NCI-H524 treated with DMSO at 0.1 percent for 48 hours (cell line): Measurements from ENCODE around the gene FOSL2.
"Not testable (repeated sequence)": the region's sequence is repeated elsewhere in the genome, so short reads cannot be mapped to it uniquely, and the experiment has no call there.

ENCODE experiments used
- DNase-seq: peaks from one replicate; lab custom pipeline; 2025; lab: John Stamatoyannopoulos, UW

FOSL2 gene

DNA sequence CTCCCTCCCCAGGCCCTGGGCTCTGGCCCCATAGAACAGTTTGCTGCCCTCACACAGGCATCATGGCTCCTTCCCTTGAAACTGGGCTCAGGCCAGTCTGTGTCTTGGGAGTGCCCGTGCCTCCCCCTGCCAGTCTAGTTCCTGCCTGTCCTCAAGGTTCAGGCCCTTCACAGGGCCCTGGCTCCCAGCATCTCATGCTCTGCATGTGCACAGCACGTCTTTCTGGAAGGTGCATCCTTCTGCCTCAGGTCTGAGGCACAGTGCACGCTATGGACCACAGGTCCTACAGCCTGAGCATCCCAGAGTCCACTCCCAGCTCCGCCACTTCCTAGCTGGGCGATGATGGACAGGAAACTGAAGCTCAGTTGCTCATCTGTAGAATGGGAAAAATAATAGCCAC is 35.6 kb upstream of the FOSL2 start:
- no peak for DNase-seq

DNA sequence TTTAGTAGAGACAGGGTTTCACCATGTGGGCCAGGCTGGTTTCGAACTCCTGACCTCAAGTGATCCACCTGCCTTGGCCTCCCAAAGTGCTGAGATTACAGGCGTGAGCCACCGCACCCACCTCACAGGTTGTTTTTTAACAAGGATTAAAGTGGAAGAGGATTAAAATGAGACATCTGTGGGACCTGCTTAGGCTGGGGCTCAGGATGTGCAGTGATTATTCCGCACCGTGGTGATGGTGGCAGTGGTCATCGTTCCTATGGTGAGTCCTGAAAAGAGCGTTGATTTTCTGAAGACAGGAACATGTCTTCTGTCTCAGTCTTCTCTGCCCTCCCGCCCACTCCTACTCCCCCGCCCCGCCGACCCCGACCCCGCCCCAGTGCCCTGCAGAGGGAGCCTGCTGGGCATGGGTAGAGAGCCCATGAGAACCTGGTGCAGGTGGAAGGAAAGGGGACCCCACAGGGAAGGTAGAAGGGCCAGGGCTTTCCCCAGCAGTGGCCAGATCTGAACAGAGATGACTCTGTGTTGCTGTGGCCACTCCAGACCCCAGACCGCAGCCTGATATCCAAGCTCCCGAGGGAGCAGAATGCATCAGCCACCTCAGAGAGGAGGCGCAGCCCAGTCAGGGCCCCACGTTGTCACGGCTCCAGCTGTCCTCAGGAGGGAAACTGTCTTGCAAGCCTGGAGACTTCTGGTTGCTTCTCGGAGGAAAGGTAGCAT is 34.5 kb upstream of the FOSL2 start:
- no peak for DNase-seq

DNA sequence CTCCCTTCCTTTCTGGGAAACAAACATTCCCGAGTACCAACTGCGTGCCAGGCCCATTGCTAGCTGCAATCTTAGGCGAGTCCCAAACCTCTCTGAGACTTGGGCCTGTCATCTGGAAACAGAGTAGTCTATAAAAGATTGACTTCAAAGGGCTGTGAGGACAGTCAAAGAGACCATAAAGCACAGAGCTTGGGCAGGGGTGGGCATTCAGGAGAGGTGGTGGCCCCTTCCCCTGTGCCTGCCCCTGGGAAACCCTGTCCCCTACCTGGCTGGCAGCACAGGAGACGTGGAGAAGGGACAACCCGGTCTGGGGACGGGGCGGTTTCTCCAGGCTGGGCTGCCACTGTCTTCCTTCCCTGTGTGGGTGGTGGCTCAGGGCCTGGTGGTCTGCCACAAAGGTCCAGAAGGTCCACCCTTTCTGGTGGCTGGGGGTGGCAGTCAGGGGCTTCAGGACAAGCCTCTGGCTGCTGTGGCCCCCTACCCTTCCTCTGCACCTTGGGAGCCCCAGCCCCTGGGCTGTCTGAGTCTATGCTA is 33.9 kb upstream of the FOSL2 start:
- no peak for DNase-seq

DNA sequence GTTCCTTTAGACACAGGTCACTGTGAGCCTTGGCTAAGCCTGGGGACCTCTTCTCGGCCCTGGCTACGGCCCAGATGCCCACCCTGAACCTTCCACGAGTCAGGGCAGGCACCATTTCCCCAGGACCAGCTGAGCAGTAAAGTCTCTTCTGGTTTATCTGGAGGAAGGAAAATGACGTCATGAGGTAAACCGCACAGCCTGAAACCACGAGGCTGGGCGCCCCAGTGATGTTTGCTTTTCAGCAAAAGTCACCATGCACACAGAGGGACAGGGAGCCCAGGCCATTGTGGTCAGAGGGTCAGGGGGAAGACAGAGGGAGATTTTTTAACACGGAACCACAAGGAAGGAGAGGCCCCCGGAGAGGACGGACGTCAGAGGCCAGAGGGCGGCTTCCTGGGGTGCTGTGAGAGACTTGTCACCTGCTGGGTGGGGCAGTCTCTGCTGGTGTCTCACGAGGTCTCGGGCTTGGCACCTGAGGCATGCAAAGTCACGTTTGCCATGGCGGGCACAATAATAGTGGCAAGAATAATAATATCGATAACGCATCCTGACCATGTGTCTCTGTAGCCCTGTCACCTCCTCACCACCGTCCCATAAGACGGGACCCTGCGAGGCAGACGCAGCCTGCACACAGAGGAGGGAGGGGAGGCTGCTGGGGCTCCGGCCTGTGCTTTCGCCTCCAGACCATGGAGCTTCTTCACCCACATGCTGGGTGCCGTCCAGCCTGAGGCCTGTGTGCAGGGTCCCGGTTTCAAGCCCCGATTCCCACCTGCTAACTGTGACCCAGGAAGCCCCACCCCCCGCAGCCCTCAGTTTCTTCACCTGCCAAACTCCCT is 33.2 kb upstream of the FOSL2 start:
- DNase-seq, result no peak

DNA sequence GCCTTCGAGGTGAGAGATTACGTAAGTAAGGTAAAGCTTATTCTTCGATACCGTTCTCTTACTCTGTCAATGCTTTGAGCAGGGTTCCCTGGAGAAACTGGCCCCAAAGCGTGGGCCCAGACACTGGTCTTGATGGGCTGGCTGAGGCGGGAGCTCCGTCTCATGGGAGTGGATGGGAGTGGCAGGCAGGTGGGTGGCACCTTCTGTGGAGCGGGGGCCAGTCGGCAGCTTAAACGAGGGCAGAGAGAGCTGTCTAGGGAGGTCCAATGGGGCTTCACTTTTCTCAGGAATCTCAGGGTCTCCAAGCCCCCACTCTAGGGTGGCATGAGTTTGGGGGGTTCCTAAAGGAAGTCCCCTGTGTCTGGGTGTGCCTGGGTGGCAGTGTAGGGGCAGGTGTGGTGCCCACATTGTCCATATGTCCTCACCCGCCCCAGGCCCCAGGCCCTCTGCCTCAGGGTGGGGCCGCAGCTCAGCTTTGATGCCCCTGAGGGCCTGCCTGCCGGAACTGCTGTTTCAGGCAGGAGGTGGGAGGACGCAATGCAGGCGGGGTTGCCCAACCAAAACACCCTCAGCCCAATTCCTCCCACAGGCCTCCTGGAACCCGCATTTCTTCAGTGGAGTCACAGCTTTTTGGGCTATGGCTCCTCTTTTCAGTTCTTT is 32.5 kb upstream of the FOSL2 start:
- no peak for DNase-seq

DNA sequence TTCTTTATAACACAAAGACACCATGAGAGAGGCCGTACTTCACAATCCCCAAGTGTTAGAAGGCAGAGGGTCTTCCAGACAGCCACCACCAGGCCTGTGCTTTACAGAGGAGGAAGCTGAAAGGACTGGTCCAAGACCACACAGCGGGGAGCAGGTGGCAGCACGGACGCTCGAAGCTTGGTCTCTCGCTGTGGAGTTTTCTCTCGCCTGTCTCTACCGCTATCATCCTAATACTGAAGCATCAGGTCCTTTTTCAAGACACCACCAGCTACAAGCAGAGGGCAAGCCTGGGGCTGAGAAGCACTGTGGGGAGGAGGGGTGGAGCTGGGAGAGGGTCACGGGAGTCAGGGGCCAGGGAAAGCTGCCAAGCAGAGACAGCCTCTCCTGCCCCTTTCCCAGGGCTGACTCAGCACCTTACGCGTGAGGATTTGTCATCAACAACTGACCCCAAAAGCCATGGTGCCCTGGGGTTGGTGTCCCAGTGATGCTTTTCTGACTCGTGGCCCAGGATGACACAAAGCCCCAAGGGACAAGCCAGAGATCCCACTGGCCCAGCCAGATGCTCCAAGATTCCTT is 31.9 kb upstream of the FOSL2 start:
- DNase-seq, result no peak

DNA sequence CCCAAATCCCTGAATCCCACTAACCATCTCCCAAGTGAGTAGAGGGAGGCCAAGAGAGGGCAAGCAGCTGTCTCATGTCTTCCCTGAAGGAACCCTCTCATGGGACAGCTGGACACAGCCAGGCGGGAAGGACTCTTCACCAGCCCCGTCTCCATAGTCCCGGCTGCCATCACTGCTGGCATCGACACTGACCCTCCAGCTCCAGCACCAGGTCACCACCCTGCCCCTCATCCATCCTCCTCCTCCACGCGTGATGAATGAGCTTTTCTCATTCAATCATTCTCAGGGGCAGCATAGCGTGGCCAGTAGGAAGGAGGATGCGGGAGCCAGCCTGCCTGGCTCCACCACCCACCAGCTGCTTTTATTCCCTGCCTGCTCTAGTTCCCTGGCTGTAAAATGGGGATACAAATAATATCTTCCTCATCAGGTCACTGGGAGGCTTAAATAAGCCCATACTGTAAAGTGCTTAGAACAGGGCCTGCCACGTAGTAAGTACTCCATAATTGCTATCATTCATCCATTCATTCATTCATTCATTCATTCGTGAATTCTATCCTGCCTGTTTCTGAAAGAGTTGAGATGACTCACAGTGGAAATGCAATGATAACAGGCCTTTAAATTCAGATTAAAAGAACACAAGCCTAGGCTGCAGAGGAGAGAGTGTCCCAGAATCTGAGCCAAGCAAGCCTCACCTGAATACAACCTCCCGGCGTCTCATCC is 30.5 kb upstream of the FOSL2 start:
- no peak for DNase-seq

DNA sequence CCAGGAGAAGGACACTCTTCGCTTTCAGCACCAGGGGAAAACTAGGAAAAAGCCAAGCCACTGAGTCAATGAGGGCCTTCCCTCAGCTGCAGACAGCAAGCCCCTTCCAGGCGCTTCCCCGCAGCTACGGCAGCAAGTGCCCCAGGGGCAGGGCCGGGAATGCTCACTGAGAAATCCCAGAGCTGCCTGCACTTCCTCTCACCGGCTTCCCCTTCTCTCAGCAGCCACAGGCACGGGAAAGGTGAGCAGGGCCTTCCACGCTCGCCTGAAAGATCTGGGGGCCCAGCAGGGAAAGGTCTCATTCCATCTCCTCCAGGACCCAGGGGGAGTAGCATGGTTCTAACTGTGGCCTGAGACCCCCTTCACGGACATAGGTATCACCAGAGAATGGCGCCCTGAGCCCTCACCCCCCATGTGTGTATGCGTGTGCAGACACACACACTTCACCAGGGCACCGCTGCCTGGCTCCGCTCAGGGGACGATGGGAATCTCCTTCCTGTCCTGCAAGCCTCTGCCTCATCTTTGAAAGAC is 29.6 kb upstream of the FOSL2 start:
- DNase-seq, result no peak

DNA sequence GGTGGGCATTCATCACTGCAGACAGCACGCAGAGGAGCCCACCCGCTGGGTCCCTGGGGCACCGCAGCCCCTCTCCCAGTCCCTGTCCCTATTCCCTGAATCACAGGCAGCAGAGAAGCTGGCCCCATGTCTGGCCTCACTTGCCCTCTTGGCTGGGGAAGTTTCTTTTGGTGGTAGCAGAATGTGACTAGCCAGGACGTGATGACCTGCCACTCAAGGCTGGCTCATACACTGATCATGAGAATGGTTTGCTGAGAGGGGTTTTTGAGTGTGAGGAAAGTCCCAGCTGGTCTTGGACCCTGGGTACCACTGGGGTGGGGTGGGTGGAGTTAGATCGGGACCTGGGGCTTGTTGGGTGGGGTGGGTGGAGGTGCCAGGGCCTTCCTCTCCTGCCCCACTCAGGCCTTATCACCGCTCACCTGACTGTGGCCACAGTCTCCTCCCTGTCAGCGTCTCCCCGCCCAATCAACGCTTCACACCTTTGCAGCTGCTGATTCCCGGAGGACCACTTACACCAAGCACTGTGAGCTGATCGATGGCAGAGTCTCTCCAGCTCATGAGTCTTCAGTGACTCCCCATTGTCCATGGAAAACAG is 28.9 kb upstream of the FOSL2 start:
- DNase-seq, result no peak

DNA sequence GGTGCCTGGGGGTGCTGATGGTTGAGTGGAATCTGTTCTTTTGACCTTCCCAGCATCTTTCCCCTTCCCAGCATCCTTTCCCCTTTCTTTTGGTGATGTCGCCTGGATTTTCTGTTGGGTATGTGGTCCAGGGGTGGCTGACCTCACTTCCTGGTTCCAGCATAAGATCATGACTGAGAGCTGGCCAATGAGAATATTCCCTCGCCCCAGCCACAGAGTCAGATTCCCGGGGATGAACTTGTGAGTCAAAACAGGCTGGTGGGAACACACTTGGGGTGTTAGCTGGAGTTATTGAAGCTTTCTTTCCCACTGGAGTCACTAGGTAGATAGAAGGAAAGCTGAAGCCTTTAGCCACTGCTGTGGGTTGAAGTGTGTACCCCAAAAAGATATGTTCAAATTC is 28.0 kb upstream of the FOSL2 start:
- DNase-seq, result no peak

DNA sequence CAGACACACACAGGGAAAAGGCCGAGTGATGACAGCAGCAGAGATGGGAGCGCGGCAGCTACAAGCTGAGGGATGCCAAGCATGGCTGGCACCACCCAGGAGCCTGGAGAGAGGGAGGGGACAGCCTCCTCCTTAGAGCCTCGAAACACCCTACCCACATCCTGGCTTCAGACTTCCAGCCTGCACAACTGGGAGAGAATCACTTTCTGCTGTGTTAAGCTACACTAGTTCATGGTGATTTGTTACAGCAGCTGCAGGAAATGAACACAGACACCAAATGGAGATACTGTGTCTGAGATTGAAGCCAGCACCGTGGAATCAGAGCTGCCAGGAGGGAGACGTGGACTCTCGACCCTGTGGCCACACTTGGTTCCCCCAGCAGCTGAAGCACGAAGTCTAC is 27.5 kb upstream of the FOSL2 start:
- DNase-seq, result no peak

DNA sequence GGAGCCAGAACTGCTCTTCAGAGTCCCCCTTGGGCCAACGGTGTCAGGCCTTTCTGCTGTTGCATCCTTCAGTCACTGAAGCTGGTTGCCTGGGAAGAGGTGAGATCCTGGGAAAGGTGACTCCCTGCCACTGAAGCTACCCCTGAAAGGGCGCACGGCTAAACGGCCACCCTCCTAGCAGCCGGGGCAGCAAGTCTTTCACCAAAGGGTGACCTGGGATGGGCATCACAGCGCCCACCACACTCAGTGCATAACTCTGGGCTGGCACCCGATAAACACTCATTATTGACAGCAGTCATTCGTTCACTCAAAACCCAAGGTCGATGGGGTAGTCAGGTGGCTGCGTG is 26.5 kb upstream of the FOSL2 start:
- no peak for DNase-seq

DNA sequence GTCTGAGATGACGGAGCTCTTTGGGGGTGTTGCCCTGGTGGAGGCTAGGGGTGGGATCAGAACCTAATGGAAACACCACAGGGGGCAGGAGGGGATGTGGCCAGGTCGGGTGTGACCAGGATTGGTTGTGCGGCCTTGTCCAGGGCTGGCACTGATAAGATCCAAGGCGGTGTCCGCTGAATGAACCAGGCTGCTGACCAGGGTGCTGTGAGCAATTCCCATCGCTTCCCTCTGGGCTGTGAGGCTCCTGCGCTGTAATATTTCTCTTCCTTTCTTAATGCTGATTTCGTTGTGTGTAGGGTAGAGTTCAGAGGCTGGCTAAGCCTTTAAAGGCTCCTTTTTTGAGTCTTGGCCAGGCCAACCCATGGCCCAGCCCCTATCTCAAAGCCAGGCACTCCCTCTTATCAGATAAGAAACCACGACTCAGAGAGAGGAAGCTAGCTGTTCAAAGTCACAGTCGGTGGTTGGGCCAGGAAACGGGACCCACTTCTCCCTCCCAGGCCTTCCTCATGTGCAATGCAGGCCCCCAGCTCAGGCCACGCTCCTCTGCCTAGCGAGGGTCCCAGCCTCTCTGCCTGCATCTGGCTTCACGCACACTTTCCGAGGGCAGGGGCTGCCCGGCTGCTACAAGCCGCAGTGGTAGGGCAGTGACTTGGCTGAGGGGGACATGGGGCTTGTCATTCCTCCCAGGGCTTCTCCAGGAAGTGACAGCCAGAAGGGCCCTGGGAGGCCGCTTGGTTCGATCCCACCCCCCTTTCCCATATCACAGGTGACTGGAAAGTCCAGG is 26.0 kb upstream of the FOSL2 start:
- DNase-seq, result no peak

DNA sequence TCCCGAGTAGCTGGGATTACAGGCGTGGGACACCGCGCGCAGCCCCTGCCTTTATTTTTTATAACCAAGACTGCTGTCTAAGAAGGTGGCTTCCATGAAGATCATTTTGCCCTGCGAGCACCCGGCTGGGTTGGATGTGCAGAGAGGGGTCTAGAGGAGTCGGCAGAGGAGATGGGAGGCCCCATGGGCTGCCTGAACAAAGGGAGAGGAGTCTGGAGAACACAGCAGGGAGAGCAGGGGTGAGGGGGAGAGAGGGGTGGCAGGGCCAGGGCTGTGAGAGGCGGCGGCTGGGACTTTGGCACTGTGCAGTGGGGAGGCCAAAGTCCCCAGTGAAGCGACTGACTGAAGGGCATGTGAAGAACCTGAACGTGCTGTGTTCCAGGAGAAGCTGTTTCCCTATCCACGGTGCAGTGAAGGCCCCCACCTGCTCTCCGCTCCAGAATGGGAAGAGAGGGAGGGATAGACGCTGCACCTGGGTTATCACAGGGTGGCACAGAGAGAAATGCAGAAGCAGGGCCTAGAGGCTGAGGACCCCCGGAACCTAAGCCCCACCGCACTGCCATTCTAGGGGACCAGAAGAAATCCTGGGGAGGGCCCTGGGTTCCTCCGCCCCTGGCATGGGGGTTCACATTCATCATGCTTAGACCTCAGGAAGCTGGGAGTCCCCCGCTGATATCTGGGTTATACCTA is 24.8 kb upstream of the FOSL2 start:
- no peak for DNase-seq

DNA sequence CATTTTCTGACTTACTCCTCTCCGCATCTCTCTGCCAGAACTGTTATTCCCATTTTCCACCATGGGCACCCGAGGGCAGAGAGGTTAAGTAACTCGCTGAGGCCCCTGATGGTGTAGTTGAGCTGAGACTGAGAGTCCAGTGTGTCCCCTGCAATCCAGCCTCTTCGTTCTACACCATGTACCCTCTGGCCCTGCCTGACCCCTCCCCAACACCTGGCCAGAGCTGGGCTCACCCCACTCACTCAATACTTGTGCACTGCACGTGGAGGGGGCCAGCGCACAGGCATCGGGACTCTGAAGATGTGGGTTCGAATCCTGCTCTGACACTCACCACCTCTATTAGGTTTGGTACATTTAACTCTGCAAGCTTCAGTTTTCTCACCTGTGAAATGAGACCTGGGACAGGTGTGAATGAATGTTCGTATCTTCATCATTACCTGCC is 24.3 kb upstream of the FOSL2 start:
- no peak for DNase-seq

DNA sequence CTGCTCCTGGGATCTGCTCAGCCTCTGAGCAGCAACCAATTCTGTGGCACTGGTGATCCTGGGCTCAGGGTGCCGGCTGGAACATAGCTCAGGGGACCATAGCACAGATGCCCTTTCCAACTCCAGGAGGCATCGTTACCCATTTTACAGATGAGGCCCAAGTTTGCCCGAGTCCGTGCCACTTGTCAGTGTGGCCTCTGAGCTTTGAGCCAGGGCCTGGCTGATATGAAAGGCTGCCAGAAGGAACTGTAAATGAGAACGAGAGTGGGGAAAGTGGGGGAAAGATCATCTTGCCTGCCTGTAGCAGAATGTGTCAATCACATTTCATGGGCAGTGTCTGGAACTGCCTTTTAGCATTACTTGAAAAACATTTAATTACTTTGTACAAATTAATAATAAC is 23.3 kb upstream of the FOSL2 start:
- DNase-seq, result no peak

DNA sequence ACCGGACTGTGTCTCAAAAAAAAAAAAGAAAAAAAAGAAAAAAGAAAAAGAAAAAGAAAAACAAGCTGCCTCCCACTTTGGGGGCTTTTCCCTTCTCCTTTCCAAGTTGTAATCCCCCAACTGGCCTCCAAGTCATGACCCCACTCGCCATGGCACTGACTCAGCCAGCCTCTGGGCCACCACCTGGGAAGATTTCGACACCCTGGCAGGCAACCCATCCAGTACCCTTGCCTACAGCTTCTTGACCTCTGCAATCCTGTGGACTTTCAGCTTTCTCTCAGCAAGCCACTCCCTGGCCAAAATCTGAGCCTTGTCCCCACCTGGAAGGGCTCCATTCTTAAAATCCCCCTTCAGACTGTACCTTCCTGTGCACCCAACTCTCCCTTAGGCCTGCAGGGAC is 22.3 kb upstream of the FOSL2 start:
- no peak for DNase-seq

DNA sequence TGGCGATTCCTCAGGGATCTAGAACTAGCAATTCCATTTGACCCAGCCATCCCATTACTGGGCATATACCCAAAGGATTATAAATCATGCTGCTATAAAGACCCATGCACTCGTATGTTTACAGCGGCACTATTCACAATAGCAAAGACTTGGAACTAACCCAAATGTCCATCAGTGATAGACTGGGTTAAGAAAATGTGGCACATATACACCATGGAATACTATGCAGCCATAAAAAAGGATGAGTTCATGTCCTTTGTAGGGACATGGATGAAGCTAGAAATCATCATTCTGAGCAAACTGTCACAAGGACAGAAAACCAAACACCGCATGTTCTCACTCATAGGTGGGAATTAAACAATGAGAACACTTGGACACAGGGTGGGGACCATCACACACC is 20.9 kb upstream of the FOSL2 start:
- not testable (repeated sequence) for DNase-seq

DNA sequence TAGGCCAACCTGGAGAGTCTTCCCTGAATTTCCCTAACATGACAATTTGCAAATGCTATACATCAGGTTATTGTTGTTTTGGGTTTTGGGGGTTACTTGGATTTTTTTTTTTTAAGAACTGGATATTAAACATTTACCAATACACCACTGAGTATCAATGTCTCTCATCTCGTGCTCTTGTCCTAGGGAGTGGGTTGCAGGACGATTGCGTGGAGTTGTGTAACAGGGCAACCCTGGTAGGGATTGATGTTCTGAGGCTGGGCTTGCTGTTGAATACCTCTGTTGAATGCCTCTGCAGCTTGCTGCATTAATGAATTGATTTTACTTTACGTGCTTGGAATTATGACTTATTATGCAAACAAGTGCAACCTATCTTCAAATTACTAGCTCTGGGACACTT is 18.8 kb upstream of the FOSL2 start:
- DNase-seq, result no peak

DNA sequence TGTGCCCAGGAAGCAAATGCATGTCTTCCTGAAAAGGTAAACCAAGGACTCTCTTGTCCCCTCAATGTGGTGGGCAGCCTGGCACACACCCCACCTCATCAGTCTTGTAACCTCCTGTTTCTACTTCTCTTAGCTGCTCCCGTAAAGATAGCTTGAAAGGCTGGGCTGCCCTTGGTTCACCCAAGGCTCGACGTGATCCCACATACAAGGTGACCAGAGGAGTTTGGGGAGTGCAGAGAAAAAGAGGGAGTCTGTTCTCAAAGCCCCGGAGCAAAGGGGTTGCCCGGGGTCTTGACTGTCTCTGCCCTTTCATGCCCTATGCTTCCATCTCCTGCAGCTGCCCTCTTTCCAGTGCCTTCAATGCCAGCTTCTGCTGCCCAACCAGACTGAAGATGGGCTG is 18.3 kb upstream of the FOSL2 start:
- no peak for DNase-seq
